Neuron (in vitro differentiated cells): ENCODE data around the gene ERBB4.

Source experiments
- H2AFZ ChIP-seq: one replicate; pipeline ENCODE4 v1.6.1; 2013; ENCODE audit warnings: low read depth, mild to moderate bottlenecking, inconsistent platforms, low read length, moderate library complexity
- H3K27me3 ChIP-seq: one replicate; pipeline ENCODE4 v1.6.1; 2013; ENCODE audit warnings: low read length; ENCODE audit not compliant: insufficient read depth
- H3K36me3 ChIP-seq: one replicate; pipeline ENCODE4 v1.6.1; 2013; ENCODE audit warnings: low read length; ENCODE audit not compliant: insufficient read depth
- H3K4me1 ChIP-seq: one replicate; pipeline ENCODE4 v1.6.1; 2013; ENCODE audit warnings: low read length; ENCODE audit not compliant: insufficient read depth
- H3K4me3 ChIP-seq: 2 replicates; pipeline ENCODE4 v1.5.1; 2013; ENCODE audit warnings: mild to moderate bottlenecking, low read length, moderate library complexity
- H3K9me3 ChIP-seq: one replicate; pipeline ENCODE4 v1.6.1; 2013; ENCODE audit warnings: low read length

Gene ERBB4

DNA sequence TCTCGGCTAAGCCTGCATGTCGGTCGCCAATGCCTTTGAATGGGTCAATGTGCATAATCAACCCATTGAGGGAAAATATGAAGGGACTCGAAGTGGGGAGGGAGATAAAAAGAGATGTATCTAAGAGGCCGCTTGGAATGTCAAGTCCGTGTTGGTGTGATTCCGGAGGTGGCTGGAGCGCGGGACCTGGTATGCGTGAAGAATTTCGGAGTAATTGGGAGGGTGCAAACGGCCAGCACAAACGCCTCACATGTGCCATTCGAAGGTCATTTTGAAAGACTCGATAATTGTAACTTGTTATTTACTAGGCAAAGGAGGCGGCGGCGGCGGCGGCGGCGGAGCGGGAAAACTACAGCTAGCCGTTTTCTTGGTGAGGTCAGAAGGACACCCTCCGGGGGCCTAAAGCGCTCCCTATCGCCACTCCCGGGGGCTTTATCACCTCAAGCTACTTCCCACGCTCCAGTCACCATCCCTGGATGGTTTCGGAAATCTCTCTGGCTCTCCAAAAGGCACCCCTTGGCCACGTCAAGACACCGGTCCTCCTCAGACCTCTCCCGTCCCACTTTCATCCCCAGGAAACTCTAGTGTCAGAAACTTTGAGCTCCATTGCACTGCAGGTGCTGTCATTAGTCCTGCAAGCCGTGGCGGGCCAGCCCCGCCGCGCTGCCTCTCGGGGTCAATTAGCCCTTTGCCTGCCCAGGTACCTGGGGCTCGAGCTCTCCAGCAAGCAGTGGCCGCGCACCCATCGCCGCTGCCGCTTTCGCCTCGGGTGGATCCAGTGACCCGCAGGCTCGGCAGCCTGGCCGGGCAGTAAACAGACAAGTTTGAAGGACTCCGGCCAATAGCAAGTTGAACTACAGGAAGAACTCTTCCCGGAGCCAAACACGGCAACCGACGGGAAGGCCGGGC lies 1.5 kb downstream of the ERBB4 start:
- H3K27me3 ChIP-seq = no peaks in the 10 kb centered on the region
- H3K9me3 ChIP-seq = no peaks in the 10 kb centered on the region
- H3K36me3 ChIP-seq = no peaks in the 10 kb centered on the region
- peaks cover 39% of the 10 kb centered on the region for H3K4me1 ChIP-seq
- peak overlapping the region; percentile 98 for H2AFZ ChIP-seq
- peak overlapping the region; percentile 76 for H3K4me3 ChIP-seq

GRCh38 chr2:212535996-212536816 lies 2.4 kb downstream of the ERBB4 start:
- Histone ChIP-seq H3K36me3 (no peaks in the 10 kb centered on the region), H3K4me1 (peaks cover 47% of the 10 kb centered on the region), H3K4me3 (peak overlapping the region; percentile 76), H2AFZ (peak overlapping the region; percentile 98), H3K27me3 (no peaks in the 10 kb centered on the region), H3K9me3 (no peaks in the 10 kb centered on the region)

GRCh38 chr2:212534336-212534735 lies 4.3 kb downstream of the ERBB4 start:
- H3K4me3 ChIP-seq = peak overlapping the region; percentile 76
- no peaks in the 10 kb centered on the region for H3K36me3 ChIP-seq
- H3K4me1 ChIP-seq = peaks cover 53% of the 10 kb centered on the region
- H3K27me3 ChIP-seq = no peaks in the 10 kb centered on the region
- no peaks in the 10 kb centered on the region for H3K9me3 ChIP-seq
- no peak overlapping the region for H2AFZ ChIP-seq

DNA sequence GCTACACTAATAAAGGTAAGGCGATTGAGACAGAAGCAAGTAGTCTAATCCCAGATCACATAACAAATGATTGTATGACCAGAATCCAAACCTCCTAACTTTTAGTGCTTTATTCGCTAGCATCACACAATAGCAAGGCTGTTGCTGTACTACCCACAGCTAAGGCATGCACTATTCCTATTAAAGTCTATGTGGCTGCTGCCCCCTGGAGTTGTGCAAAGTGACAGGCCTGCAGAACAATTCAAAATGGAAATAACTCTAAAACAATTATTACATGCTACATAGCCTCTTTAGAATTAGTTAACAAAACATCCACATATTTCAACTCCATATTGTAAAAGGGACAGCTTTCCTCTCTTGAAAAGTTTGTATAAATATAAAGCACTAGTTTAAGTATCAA lies 6.0 kb downstream of the ERBB4 start:
- Histone ChIP-seq H3K27me3 (no peaks in the 10 kb centered on the region), H2AFZ (no peak overlapping the region), H3K9me3 (no peaks in the 10 kb centered on the region), H3K36me3 (no peaks in the 10 kb centered on the region), H3K4me3 (no peak overlapping the region), H3K4me1 (peaks cover 53% of the 10 kb centered on the region)

- Histone ChIP-seq H3K27me3 (no peaks in the 10 kb centered on the region), H3K9me3 (no peaks in the 10 kb centered on the region), H2AFZ (no peak overlapping the region), H3K4me1 (peaks cover 53% of the 10 kb centered on the region), H3K36me3 (no peaks in the 10 kb centered on the region), H3K4me3 (no peak overlapping the region)
These were observed 6.5 kb downstream of the ERBB4 start for GRCh38 chr2:212532087-212532486.

GRCh38 chr2:212531499-212531898 lies 7.1 kb downstream of the ERBB4 start:
- no peak overlapping the region for H2AFZ ChIP-seq
- no peak overlapping the region for H3K4me3 ChIP-seq
- H3K27me3 ChIP-seq = no peaks in the 10 kb centered on the region
- peaks cover 53% of the 10 kb centered on the region for H3K4me1 ChIP-seq
- H3K9me3 ChIP-seq = no peaks in the 10 kb centered on the region
- no peaks in the 10 kb centered on the region for H3K36me3 ChIP-seq

DNA sequence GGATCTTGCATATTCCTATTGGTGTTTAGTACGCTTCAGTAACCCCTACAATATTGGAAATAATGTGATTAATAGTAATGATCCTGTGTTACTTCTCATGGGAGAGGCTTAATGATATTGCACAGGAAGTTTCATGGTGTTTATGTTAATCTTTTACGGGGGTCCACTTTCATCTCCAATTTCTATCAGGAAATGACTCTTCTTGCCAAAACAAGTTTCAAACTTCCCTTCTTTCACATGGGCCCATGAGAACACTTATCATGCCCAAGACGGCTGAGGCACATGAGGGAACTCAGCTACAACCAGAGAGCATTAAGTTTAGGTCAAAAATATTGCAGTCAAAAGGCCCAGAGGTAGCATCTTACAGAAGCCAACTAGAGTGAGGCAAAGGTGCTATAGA lies 7.6 kb downstream of the ERBB4 start:
- no peaks in the 10 kb centered on the region for H3K9me3 ChIP-seq
- no peak overlapping the region for H3K4me3 ChIP-seq
- H3K4me1 ChIP-seq = peaks cover 51% of the 10 kb centered on the region
- H3K27me3 ChIP-seq = no peaks in the 10 kb centered on the region
- H3K36me3 ChIP-seq = no peaks in the 10 kb centered on the region
- H2AFZ ChIP-seq = no peak overlapping the region

DNA sequence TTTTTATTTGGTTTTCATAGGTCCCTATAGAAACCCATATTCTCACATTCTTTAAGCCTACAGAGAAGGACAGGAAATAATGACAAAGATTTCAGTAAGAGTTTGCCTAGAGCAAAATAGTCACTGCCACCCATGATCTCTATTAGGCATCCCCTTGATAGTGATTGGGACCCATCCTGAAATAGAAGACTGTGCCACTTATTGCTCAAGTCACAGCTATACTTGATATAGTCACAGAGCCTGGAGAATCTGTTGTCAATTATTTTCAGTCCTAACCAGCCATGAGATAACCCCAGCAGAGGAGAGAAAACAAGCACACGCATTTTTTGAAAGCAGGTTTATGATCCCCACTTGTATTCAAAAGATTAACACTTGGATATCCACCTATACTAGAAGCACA lies 8.2 kb downstream of the ERBB4 start:
- Histone ChIP-seq H3K9me3 (no peaks in the 10 kb centered on the region), H3K36me3 (no peaks in the 10 kb centered on the region), H3K4me1 (peaks cover 45% of the 10 kb centered on the region), H2AFZ (no peak overlapping the region), H3K4me3 (no peak overlapping the region), H3K27me3 (no peaks in the 10 kb centered on the region)

GRCh38 chr2:212528106-212528856 lies 10.3 kb downstream of the ERBB4 start:
- no peaks in the 10 kb centered on the region for H3K27me3 ChIP-seq
- H3K4me3 ChIP-seq = no peak overlapping the region
- H2AFZ ChIP-seq = no peak overlapping the region
- H3K36me3 ChIP-seq = peaks cover 4% of the 10 kb centered on the region
- peaks cover 27% of the 10 kb centered on the region for H3K4me1 ChIP-seq
- no peaks in the 10 kb centered on the region for H3K9me3 ChIP-seq

DNA sequence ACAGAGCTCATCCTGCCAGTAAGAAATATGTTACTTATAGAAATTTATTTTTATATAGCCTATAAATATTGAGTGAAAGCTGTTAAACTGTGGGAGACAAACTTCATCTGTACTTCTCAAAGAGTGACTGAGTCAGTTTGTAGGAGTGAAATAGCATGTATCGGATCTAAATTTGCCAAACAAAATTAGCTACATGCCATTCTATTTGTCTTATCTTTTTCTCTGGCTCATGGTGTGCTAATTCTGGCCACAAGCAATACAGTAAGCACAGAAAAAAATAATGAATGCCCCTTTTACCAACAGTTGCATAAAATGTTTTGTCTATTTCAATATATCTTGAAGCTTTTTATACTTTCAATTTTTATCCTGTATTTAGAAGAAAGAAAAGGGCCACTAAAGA lies 12.5 kb downstream of the ERBB4 start:
- Histone ChIP-seq H3K36me3 (peaks cover 4% of the 10 kb centered on the region), H3K4me1 (peaks cover 6% of the 10 kb centered on the region), H2AFZ (no peak overlapping the region), H3K27me3 (no peaks in the 10 kb centered on the region), H3K4me3 (no peak overlapping the region), H3K9me3 (no peaks in the 10 kb centered on the region)

- Histone ChIP-seq H2AFZ (no peak overlapping the region), H3K36me3 (peaks cover 4% of the 10 kb centered on the region), H3K9me3 (no peaks in the 10 kb centered on the region)
These were observed 14.8 kb downstream of the ERBB4 start for GRCh38 chr2:212523756-212524155.

GRCh38 chr2:212520340-212520739 lies 18.3 kb downstream of the ERBB4 start:
- peaks cover 4% of the 10 kb centered on the region for H3K36me3 ChIP-seq
- H3K27me3 ChIP-seq = no peaks in the 10 kb centered on the region
- H2AFZ ChIP-seq = no peak overlapping the region
- H3K4me1 ChIP-seq = peaks cover 32% of the 10 kb centered on the region
- H3K4me3 ChIP-seq = no peak overlapping the region
- H3K9me3 ChIP-seq = no peaks in the 10 kb centered on the region

More at GRCh38 chr2:212523756-212524155, 14.8 kb downstream of the ERBB4 start:
- Histone ChIP-seq H3K4me1 (peaks cover 7% of the 10 kb centered on the region), H3K27me3 (no peaks in the 10 kb centered on the region), H3K4me3 (no peak overlapping the region)

DNA sequence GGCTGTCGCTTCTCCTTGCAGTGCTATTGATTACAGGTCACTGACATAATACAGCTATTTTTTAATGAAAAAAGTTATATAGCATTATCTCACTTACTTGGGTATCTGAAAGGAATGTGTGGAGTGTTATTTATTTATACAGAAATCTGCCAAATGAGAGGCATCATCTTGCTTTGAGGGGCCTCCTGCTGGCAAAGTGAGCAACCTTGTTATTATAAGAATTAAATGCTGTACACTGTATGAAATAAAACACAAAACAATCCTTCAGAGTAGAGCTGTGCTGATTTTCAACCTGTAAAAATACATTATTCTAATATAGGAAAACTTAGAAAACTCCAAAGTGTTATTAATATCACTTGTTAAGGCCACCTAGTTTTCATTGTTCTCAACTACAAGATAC lies 20.9 kb downstream of the ERBB4 start:
- no peak overlapping the region for H3K4me3 ChIP-seq
- H3K27me3 ChIP-seq = no peaks in the 10 kb centered on the region
- peaks cover 32% of the 10 kb centered on the region for H3K4me1 ChIP-seq
- peaks cover 4% of the 10 kb centered on the region for H3K36me3 ChIP-seq
- no peaks in the 10 kb centered on the region for H3K9me3 ChIP-seq
- H2AFZ ChIP-seq = no peak overlapping the region
